HG02870 (cell line): ENCODE data around the gene TSPYL4.
A peak's percentile ranks its signal among the peaks of the same experiment; 100 is the strongest.

ENCODE experiments used
- ATAC-seq: cut with Tn5 transposase; IDR thresholded peaks from one replicate; pipeline ENCODE4 v1.9.1; 2021; ENCODE audit warnings: mild to moderate bottlenecking, moderate library complexity; ENCODE audit not compliant: unreplicated experiment

Gene TSPYL4

DNA sequence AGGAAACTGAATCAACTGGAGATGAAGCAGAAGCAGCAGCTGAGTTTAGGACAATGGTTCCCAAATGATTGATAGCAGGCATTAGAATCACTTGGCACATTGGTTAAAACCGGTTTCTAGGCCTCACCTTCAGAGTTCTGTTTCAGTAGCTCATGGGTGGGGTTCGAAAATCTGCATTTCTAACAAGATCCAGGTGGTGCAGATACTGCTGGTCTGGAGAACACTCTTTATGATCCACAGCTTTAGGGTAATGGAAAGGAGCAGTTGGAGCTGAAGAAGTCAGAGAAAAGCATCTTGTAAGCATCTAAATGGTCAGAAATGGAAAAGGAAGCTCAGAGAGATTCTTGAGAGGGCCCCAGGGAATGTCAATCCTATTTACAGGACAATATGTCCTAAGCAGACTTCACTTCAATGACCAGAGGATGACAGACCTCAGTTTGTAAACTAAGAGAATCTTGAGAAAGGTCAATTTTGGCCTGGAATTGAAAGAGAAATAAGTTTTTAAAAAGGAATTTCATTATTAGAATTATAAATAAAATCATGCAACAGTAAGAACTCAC lies 17.4 kb upstream of the TSPYL4 start:
- no peak for ATAC-seq

DNA sequence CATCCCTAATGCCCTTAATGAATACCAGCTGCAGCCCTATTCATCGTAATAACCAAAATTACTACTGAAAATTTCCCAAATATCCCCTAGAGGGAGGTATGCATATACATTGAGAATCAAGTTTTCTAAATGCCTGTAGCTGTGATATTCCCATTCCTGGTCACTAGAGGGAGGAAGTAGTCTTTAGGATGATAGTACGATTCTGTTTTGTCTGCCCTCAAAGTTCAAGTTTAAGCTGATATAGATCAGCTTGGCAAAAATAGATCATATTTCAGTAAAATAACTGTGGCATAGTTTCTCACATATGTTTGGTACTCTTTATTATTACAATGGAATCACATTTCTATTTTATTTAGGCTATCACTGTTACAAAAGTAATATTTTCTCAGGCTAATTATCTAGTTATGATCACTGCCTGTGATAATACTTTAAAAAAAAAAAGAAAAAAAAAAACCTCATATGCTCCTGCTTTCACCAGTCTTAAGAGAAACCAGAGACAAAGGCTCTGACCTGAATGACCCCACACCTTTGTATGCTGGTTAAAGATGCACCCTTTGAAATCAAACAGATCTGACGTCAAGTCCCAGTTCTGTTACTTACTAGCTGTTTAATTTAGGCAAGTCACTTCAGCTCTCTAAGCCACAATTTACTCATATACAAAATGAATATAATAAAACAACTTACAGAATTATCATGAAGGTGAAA lies 14.9 kb upstream of the TSPYL4 start:
- ATAC-seq: peak; percentile 91

DNA sequence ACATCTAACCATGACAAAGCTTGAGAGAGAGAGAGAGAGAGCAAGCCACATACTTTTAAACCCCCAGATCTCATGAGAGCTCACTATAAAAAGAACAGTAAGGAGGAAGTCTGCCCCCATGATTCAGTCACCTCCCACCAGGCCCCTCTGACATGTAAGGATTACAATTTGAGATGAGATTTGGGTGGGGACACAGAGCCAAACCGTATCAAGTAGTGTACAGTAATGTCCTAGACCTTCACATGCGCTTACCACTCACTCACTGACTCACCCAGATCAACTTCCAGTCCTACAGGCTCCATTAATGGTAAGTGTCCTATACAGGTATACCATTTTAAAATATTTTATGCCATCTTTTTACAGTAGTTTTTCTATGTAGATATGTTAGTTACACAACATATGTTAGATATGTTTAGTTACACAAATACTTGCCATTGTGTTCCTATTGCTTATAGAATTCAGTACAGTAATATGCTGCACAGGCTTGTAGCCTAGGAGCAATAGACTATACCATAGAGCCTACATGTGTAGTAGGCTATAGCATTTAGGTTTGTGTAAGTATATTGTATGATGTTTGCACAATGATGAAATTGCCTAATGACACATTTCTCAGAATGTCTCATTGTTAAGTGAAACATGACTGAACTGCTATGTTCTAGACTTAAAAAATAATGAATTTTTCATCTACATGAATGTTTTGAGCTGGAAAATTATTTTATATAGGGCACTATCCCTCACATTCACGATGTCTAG lies 14.1 kb upstream of the TSPYL4 start:
- peak; percentile 10 for ATAC-seq

DNA sequence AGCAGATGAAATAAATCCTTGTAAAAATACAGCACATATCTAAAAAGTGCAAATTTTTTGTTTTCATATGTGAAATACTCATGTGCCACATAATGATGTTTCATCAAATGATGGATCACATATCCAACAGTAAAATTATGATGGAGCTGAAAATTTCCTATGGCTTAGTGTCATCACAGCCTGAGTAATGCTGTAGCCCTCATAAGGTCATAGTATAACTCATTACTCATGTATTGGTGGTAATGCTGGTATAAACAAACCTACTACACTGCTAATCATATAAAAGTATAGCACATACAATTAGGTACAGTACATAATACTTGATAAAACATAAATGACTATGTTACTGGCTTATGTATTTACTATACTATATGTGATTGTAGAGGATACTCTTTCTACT lies 12.9 kb upstream of the TSPYL4 start:
- no peak for ATAC-seq

DNA sequence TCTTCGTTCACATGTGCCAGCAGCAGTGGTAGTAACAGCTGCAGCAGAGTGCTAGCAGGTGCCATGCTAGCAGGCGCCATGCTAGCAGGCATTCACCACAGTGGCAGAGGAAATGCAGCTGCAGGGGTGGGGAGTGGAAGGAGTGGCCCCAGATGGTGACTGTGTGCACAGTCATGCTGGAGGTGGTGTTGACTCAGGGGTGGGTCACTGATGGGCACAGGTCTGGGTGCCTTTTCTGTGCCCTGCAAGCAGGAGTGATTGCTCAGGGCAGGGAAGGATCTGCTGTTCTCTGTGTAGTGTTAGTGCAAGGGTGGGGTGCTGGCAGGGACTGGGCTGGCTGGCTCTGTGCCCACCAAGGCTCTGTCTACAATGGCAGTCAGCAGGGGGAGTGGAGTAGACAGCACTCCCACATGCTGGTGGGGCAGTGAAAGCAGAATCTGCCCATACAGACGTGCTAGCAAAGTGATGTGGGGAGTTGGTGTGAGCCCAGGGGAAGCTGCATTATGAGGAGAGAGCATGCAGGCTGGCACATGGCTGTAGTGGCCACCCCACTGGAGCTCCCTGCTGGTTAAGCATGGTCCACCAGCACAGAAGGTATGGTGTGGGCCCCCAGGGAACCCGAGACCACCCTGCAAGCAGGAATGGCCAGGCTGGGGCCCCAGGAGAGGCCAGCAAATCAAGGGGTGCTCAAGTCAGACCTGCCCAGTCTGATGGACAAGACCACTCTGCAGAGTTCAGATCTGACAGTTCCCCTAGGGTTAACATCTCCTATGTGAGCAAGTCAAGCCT lies 11.4 kb upstream of the TSPYL4 start:
- ATAC-seq: no peak

DNA sequence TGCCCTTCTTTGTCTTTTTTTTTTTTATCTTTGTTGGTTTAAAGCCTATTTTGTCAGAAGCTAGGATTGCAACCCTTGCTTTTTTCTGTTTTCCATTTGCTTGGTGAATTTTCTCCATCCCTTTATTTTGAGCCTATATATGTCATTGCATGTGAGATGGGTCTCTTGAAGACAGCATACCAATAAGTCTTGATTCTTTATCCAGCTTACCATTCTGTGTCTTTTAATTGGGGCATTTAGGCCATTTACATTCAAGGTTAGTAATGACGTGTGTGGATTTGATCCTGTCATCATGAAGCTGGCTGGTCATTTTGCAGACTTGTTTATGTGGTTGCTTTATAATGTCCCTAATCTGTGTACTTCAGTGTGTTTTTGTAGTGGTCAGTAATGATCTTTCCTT lies 9.5 kb upstream of the TSPYL4 start:
- ATAC-seq: no peak

DNA sequence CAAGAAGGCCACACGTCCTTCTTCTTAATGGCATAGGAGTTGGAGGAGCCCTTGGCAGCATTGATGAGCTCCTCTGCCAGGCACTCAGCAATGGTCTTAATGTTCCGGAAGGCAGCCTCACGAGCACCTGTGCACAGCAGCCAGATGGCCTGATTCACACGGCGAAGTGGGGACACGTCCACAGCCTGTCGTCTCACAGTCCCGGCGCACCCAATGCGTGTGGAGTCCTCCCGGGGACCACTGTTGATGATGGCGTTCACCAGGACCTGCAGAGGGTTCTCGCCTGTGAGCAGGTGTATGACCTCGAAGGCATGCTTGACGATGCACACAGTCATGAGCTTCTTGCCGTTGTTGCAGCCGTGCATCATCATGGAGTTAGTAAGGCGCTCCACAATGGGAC lies 4.6 kb upstream of the TSPYL4 start:
- no peak for ATAC-seq

DNA sequence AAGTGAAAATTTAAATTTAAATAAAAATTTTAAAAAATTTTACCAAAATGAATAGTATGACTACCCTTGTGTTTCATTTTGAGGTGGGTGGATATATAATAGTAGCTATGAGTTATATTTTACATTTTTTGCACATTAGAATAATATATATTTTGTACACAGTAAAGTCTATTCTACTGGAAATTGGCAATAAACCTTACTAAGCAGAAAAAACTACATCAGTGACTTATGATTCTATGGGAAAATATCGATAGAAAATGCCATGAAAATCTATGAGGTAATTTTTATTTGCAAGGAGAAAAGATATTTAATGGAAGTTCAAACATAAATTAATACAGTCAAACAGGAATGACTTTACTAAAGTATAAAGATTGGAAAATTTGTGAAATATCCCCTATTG lies 2.8 kb upstream of the TSPYL4 start:
- ATAC-seq: no peak

DNA sequence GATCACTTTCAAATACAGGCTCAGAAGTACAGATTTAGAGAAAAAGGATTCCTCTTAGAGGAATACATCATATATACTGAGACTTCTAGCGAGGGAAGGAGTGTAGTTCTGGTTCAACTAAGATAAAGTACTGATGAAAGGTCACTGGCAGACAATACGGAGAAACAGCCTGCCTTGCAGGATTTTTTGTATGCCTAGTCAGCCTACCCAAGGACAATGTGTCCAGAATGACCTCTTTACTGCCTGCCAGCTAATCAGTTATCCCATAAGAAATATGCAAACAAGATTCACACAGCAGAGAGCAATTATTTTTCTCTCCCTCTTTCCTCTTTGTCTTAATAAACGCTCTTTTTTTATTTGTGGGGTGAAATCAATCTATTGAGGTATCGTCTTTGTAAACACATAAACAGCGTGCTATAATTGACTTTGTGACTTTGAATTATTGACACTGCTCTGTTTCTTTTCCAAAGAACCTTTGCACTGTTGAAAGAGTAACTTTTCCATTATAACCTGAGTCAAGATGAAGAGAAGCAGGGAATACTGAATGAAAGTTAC lies 1.4 kb upstream of the TSPYL4 start:
- no peak for ATAC-seq

DNA sequence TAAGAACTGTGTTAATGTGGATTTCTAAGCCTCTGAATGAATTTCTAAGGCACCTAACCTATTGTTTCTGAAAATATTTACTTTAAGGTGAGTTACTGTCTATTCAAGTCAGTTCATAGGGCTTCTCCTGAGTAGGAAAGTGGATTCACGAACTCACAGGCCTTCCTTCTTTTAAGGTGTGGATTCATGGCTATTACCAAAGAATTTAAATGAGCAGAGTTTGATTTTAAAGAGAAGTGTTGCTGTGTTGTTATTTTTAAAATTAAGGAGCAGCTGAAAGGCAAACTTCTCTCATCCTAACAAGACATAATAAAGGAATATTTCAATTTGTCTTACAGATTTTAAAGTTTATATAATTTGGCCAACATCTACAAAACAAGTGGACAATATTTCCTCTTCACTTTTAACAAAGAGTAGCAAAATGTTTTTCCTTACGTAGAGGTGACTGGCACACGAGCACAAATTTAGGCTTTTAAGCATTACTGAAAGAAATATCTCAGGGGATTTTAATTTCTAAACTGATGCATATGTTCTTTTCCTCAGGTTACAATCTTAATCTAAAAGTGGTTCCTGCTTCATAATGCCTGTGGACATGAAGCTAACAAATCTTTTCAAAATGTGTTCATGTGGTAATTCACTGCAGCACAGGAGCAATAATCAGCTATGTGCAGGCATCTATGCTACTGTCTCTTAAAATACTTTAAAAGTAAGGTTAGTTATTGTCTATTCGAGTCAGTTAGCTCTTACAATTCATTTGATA lies 602 bp upstream of the TSPYL4 start:
- peak; percentile 20 for ATAC-seq

DNA sequence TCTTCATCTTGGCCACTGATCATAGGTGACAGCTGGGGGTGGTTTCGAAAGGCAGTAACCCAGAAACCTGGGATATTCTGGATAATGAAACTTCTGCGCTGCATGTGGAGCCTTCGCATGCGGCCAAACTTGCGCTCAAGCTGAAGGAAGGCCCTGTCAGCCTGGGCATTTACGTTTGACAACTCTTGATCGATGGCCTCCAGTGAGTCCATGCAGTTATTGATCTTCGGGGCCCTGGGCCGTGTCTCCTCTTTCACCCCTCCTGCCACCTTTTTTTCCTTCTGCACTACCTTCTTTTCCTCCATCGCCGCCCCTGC lies 729 bp downstream of the TSPYL4 start:
- no peak for ATAC-seq

DNA sequence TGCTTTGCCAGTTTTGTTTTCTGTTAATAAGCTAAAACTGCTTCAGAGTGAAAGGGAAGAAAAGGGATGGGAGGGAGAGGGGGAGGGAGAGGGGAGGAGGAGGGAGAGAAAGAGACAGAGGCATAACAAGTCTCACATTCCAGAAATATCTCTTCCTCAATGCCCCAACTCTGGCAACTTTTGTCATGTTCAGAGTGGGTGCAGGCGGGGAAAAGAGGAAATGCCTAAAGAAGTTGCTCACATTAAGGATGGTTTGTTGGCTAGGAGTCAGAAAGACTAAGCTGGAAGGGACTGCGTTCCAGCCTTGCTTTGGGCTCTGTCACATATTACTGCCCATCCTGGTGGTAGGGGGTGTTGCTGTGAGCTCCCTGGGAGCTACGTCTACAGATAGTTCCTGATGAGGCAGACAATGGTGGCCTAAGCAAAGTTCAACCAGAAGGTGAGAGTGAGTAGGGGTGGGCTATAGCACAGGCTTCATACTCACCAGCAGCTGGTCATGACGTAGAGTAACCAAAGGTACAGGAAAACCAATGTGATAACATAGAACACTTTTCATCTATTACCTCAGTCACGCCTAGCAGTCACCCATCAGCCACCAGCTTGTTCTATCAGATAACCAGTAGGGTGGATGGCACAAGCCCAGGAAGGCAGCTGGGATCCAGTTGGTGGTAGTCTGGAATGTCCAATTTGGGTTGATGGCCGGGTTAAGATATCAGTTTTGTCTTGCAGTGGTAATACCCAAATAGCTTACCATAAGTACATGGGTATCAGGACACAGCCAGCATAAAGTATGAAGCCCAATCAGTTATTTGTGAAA lies 2.1 kb downstream of the TSPYL4 start:
- no peak for ATAC-seq

DNA sequence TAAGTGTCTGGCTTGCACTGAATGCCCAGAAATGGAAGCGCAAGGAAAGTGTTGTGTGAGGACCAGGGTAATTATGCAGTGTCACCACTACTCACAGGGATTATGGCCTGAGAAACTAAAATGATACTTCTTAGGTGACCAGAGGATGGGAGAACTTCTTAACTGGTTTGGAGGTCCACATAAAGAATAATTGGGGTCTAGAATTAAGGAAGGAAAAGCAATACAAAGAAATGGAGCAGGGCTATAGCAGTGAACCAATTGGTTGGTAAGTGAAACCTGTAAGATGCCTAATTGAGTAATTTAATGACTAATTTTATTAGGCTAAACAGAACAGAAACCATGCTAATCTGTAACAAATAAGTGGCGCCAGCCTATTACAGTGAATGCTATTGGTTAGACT lies 5.3 kb downstream of the TSPYL4 start:
- no peak for ATAC-seq

DNA sequence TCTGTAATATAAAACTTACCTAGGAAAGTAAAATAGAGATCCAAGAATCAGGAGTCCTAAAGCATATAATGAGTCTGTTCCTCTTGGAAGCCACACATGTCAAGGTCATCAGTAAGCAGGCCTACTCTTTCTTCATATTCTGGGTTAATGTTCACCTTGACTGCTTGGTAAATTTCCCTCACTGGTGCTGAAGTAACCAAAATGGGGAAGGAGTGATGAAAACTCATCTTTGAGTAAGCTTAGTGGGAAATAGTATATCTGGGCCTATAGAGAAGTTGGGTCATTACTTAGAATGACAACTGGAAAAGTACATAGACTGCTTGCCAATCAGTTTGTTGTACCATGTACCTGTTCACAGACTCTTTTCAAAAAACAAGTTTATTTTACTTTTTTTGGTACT lies 6.6 kb downstream of the TSPYL4 start:
- no peak for ATAC-seq

DNA sequence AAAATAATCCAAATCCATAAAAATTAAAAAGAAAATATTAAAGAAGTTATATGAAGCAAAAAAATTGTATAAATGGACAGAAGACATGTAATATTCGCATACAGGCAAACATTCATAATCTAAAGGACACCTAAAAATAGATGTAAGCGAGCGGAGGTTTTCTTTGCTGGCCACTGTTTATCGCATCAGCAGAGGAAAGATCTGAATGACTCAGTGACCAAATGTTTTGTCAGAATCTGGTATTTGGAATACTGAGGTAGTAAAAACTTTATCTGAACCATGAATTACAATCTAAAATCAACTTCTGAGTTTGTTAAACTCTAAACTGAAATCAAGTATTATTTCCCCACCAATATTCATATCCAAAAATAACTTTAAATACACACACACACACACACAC lies 7.8 kb downstream of the TSPYL4 start:
- no peak for ATAC-seq

DNA sequence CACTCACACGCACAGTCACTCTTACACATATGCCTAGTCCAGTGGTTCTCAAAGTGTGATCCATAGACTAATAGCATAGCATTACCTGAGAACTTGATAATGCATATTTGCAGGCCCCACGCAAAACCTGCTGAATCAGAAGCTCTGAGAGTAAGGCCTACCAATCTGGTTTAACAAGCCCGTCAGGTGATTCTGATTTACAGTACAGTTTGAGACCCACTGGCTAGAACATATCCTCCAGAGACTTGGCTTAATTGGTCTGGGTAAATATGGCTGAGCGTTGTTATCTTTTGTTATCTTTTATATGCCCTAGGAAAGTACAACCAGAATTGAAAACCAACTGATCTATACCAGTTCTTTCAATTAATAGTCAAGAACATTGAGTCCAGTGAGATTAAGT lies 9.6 kb downstream of the TSPYL4 start:
- no peak for ATAC-seq

DNA sequence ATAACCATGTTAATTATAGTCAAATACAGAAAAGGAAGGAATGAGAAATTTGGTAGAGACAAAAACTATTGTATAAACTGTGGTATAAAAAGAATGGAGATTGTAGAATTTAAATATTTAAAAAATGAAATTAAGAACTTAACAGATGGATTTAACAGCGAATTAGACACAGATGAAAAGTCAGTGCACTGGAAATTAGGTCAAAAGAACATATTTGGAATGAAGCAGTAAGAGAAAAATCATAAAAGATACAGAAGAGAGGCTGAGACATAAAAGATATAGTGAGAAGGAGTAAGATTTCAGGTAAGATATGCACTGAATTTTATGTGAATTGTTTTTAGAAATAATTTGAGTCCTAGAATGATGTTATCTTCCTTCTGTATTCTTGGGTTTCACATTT lies 14.0 kb downstream of the TSPYL4 start:
- ATAC-seq: no peak

DNA sequence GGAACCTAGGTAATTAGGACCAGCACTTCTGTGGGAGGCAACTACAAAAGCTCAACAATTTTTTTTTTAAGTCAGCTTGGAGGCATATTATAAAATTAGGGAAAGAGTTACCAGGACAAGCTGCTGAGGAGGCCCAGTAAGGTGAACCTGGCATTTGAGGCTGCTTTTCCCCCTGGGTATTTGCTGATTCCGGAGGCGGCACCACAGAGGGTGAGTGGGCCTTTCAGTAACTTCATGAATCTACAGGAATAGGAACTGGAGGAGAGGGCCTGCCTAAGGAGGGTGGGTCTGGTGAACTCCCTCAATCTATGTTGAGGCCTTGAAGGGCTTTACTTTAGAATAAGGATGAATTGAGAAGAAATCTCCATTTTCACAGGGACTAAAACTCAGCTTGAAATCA lies 14.6 kb downstream of the TSPYL4 start:
- no peak for ATAC-seq

DNA sequence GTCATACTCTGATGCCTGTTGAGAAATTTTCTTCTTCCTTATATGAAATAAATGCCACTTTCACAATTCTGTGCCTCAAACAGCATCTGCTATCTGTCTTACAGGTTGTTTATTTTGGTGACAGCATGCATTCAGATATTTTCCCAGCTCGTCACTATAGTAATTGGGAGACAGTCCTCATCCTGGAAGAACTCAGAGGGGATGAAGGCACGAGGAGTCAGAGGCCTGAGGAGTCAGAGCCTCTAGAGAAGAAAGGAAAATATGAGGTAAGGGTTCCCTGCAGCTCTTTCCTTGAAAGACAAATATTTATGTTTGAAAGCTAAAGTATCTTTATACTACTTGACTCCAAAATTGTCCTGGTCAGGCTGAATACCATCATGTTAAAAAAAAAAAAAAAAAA lies 15.8 kb downstream of the TSPYL4 start:
- ATAC-seq: no peak

DNA sequence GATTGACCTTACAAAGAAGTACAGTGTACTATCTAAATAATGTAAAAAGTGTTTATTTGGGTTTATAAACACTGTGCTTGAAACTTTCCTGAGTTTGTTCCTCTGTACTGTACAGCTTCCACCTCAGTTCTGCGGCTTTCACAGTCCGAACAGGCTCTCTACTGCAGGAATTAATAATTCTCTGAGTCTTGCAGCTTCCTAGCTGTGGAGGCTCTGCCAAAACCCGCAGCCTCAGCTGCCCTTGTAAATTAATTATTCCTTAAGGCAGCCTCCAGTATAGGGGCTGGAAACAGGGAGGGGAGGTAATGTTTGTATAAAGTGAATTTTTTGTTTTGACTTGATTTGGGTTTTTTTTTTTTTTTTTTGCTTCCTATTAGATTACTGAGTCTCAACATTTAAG lies 19.2 kb downstream of the TSPYL4 start:
- ATAC-seq: no peak
